HG03139 (cell line): ENCODE data around the gene IZUMO2.
"Not testable (repeated sequence)": the region's sequence is repeated elsewhere in the genome, so short reads cannot be mapped to it uniquely, and the experiment has no call there.

ENCODE experiments used
- ATAC-seq: cut with Tn5 transposase; IDR thresholded peaks from one replicate; pipeline ENCODE4 v1.9.1; 2021; ENCODE audit not compliant: unreplicated experiment

The IZUMO2 gene

GRCh38 chr19:50140118-50140845 lies 22.8 kb downstream of the IZUMO2 start:
- not testable (repeated sequence) for ATAC-seq

DNA sequence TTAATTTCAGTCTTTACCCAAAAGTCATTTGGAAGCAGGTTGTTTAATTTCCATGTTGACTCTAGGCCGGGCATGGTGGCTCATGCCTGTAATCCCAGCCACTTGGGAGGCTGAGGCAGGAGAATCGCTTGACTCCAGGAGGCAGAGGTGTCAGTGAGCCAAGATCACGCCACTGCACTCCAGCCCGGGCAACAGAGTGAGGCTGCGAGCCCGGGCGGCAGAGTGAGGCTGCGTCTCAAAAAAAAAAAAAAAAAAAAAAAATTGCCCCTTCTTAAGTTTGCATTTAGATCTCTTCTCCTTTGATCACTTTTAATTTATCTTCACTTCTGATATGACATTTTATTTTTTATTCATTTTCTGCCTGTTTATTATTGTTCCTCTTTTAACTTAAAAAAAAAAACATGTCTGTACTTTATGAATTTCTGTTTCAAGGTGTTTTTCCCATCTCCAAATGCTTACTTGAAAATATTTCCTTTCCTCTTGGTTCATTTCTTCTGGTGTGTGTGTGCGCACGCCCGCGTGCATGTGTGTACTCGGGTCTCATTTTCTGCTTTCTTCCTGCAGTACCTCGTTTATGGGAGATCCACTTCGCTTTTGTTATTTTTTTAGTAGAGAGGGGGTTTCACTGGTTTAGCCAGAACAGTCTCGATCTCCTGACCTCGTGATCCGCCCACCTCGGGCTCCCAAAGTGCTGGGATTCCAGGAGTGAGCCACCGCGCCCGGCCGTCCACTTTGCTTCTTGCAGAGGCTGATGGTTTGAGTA lies 26.3 kb downstream of the IZUMO2 start:
- ATAC-seq, result not testable (repeated sequence)

GRCh38 chr19:50135856-50136602 lies 27.1 kb downstream of the IZUMO2 start:
- ATAC-seq, result not testable (repeated sequence)

GRCh38 chr19:50134777-50135719 lies 28.0 kb downstream of the IZUMO2 start:
- not testable (repeated sequence) for ATAC-seq

- not testable (repeated sequence) for ATAC-seq
Observed at GRCh38 chr19:50133518-50134492, 29.3 kb downstream of the IZUMO2 start.

DNA sequence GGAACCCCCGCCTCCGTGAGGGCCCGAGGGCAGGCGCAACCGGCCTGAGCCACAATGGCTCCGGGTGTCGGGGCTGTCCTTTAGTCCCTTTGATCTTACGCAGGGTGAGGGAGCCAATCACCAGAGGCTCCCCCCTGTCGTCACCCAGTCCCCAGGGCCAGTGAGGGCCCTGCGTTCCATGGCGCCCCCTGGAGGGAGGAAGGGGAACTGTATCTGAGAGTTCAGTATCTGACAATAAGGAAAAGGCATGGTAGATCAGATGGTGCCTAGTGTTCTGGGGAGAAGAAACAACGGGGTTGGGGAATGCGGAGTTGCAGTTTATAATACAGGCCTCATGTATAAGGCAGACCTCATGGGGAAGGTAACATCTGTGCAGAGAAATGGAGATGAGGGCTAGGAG lies 59.1 kb downstream of the IZUMO2 start:
- not testable (repeated sequence) for ATAC-seq

GRCh38 chr19:50103405-50103804 lies 59.7 kb downstream of the IZUMO2 start:
- ATAC-seq, result not testable (repeated sequence)
